NCI-H345 treated with DMSO at 0.1 percent for 48 hours (cell line): ENCODE data around the gene MICAL2.

Experiments used
- DNase-seq: peaks from one replicate; lab custom pipeline; 2025; ENCODE audit not compliant: unreplicated experiment; lab: John Stamatoyannopoulos, UW

The MICAL2 gene

DNA sequence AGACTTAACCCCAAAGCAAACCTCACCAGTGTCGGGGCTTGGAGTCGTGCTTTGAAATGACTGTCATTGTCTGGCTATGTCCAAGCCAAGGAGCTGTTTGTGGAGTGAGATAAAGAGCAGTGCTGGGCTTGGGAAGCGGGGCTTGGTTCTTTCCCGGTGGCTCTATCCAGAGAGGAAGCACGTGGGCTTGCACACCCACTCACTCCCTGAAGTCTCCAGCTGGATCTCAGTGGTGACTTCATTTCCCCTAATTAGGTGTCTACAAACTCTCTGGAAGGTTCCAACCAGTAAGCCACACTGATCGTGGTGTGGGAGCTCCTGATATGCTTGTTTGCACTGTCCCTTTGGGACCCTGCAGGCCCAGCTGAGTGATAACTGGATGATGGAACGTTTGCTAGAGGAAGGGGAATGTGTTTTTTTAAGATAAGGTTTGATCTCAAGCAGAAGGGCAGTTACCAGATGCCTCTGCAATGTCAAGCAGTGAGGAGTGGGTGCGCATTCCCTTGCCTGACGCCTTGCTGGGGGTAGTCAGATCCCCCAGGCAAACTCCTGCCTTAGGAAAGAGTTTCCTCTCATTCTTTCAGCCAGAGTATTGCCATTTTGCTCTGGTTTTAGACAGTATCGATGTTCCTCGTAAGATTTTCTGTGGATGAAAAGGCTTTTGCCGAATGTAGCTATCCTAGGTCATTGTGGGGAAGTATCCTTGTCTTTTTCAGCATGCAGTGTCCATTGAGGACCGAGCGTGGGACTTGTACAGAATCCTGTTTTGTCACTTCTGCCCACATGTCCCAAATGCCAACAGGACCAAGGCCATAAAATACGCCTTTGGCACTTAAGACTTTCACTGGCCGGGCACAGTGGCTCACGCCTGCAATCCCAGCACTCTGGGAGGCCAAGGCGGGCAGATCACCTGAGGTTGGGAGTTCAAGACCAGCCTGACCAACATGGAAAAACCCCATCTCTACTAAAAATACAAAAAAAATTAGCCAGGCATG lies 90.9 kb downstream of the MICAL2 start:
- no peak for DNase-seq

DNA sequence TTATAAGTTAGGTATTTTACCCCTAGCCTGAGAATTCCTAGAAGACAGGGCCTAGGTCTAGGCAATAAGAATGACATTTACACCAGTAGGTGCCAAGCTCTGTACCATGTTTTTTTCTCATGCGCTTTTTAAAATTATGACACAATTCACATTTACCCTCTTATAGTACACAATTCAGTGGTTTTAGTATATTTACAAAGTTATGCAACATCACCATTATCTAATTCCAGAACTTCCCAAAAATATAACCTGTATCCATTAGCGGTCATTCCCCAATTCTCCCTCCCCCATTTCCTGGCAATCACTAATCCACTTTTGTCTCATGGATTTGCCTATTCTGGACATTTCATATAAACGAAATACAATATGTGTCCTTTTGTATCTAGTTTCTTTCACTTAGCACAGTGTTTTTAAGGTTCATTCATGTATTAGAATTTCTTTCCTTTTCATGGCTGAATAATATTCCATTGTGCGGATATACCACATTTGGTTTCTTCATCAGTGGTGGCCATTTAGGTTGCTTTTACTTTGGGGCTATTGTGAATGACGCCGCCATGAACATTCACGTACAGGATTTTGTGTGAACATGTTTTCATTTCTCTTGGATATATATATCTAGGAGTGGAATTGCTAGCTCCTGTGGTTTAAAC lies 92.4 kb downstream of the MICAL2 start:
- no peak for DNase-seq

DNA sequence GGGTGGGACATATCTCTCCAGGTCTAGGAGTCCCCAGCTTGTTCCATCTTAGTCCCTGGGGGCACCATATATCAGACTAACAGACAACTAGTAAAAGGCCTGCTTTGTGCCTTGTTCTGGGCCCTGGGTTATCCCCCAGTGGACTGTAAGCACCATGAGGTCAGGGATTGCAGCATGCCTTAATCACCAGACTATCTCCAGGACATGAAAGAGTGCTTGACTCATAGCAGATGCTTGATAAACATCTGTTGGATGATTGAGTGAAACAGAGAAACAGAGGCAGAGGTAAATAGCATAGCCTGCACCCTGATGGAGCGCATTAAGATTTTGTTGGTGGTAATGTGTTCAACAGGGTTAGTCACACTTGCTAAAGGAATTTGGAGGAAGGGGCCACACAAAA lies 94.1 kb downstream of the MICAL2 start:
- no peak for DNase-seq

DNA sequence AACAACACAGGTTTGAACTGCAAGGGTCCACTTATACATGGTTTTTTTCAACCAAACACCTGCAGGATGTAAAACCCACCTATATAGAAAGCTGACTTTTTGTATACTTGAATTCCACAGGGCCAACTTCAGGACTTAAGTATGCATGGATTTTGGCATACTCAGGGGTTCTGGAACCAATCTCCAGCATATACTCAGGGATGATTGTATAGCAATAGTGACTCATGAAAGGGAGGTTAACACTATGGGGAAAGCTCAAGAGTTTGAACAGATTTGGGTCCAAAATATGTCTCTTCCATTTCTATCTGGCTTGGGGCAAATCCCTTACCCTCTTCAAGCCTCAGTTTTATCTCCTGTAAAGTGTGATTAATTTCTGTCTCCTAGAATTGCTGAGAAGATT lies 94.9 kb downstream of the MICAL2 start:
- no peak for DNase-seq

DNA sequence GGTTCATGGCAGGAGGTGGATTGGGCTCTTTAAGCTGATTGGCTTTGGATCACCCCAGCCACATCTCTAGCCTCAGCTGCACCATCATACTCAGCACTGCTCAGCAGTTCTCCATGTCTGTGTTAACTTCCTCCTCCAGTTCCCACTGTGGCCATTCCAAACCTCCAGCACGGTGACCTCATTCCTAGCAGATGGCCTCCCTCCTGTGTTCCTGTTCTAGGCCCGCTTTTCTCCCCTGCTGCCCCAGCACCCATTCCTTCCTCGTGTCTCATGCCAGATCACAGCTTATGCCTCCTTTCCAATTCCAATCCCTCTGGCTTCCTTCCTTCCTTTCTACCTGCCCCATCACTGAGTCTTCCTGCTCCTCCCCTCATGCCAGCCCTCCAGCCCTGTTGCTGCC lies 96.1 kb downstream of the MICAL2 start:
- DNase-seq, result no peak

DNA sequence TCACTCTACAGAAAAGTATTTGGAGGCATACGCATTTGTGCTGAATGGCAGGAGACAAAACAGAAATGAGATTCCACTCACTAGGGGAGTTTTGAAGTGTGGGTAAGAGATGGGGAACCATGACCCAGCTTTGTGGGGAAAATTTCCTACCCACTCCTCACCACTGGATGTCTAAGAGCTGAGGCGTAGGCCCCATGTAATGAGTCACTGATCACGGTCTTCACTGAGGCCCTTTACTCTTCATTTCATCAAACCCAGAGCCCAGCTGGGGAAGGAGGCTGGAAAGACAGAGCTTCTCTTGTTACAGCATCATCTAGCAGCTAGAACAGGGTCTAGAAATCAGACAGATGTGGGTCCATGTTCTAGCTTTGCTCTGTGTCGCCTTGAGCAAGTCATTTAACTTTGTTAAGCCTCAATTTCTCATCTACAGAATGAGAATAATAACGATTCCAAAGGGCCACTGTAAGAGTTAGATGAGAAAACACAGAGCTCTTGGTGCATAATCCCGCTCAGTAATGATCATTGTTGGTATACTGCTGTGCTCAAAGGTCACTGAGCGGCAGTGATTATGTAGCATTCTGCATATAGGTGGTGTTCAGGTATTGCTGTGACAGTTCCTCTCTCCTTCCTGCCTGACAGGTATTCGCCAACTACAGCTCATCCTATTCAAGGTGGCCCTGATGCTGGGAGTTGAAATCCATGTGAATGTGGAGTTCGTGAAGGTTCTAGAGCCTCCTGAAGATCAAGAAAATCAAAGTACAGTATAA lies 97.2 kb downstream of the MICAL2 start:
- no peak for DNase-seq

DNA sequence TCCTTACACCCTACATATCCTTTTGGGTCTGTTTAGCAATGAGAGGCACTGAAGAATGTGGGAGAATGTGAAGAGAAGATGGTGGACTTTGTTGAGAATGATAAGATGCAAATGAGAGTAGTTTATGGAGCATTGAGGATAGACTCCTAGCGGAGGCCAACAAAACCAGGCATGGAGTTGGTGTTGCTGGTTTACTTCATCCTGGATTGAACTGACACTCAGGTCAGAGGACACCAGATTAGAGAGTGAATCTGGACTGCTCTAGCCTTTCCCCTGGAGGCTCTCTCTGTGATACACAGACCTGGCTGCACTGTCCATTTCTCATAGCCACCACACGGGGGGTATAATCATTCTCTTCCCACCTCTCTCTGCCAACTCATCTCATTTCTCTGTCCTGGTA lies 98.7 kb downstream of the MICAL2 start:
- DNase-seq, result no peak

DNA sequence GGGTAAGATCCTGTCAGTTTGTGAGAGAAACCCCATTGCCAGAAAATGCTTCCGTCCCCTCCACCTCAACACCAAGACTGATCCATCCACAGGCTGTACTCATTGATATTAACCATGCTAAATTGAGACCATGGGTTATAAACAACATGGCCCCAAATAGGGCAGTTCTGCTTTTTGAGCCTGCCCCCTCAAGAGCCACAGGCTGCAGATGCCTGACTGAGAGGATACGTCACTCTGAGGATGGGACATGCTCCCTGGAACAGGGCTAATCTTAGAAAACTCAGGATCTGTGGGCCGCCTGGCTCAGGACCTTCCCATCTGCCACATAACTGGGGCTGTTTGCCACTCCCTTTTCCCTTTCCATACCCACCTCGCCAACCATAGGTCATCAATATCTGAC lies 99.8 kb downstream of the MICAL2 start:
- no peak for DNase-seq

DNA sequence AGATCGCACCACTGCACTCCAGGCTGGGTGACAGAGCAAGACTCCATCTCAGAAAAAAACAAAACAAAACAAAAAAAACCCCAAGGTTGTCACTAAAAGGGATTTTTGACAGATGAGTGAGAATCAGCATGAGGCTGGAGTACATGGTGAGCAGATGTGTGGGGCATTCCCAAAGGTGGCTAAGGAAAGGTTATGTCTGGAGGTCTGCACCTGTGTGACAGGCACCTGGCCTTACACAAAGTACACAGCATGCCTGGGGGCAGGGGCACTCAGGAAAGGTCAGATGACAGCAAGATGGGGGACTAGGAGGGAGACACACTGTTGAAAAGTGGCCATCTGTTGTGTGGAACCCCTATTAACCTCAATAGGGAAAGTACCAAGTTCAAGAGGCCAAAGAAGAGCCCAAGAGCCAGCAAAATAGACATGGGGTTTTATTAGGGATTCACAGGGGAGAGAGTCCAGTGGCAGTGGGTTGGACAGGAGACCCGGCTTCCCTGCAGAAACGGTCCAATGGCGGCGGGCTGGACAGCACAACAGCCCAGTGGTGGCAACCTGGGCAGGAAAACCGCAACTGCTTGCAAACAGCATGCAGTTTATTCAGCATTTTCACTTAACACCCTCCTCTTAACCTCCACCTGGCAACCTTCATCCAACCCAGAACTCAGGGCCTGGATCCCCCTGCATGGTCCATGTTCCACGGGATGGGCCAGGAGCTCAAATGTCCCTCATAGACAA lies 101.1 kb downstream of the MICAL2 start:
- DNase-seq, result no peak

DNA sequence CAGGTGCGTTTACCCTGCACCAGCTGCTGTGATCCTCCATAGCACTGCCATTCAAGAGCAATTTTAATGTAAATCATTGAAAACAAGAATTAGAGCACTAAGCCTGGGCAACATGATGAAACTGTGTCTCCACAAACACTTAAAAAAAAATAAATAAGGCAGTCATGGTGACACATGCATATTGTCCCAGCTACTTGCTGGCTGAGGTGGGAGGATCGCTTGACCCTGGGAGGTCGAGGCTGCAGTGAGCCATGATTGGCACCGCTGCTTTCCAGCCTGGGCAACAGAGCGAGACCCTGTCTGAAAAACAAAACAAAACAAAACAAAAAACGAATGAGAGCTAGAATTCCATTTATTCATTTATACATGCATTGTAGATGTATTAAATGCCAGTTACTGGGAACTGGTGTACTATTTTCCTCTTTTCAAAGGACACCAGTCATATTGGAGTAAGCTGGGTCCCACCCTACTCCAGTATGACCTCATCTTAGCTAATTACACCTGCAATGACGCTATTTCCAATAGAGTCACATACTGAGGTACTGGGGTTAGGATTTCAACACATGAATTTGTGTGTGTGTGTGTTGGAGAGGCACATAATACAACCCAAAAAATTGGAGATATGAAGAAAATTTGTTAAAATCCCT lies 101.9 kb downstream of the MICAL2 start:
- DNase-seq, result peak; percentile 79

DNA sequence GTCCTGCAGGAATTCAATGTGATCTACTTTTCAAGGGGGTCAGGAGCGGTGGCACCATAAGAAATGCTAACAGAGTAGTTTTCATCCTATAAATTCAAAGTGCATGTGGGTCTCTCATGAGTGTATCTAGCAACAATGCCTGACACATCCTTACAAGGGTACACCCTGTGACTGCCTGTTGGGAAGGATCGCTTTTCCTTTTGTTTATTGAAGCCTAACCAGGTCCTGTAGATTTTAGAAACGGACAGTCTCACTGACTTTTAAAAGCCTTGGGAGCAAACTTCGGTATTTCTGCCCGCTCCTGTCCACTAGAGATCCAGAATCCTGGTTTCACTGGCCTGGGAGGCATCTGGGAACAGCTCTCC lies 102.4 kb downstream of the MICAL2 start:
- no peak for DNase-seq

DNA sequence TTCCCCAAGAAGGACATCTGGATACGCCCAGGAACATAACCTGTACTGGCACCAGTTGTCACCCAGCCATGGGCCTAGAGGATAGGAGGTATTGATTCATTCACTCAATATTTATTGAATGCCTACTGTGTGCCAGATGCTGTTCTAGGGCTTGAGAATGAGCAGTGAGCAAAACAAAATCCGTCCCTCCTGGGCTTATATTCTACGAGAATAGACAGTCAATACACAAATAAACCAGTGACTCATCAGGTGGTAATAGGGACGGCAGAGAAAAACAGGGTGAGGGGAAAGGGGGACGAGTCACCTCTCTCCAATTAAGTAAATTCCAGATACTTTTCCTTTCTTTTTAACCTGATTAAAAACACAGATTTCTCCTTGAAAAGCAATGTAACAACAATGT lies 103.5 kb downstream of the MICAL2 start:
- no peak for DNase-seq

DNA sequence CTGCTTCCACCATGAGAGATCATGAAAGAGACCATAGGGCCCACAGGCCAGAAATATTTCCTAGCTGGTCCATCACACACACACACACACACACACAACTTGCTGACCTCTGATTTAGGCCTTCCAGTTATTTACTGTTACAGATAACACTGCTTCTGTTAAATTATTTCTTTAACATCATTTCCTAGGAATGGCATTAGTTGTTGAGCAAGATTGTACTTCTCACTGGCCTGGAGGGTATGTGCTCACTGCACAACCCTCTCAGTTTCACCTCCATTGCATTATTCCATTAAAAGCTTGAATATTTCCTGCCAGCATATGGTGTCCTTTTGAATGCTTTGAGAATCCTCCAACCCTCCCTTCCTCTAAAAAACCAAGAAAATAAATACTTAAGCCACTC lies 104.4 kb downstream of the MICAL2 start:
- DNase-seq, result no peak

DNA sequence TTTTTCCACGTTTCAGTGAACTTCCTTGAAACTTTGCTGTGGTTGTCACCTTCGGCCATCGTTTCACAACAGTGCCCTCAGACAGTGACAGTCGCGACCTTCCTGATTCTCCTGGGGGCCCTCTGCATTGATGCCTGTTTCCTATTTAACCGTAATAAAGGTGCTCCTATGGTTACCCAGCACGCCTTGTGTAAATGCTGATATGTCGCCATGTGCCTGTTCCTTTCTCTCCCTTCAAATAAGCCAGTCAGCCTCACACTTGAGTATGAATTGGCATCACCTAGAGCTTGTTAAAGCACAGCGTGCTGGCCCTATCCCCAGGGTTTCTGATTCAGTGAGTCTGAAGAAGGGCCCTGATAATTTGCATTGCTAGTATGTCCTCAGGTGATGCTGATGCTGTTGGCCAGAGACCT lies 104.8 kb downstream of the MICAL2 start:
- peak; percentile 95 for DNase-seq

DNA sequence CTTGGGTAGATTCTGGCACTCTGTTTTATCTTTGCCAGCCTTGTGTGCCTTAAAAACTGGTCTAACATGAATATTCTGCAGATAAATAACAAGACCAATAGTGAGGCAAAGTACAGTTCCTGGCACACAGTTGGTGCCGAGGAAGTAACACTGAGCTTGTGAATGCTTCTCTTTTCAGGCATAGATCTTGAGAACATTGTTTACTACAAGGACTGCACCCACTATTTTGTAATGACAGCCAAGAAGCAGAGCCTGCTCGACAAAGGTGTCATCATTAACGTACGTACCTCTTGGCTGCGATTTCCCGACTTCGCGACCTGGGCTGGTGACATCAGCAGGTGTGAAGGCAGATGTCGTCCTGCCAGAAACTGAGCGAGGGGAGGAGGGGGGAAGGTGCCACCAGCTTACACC lies 105.7 kb downstream of the MICAL2 start:
- DNase-seq, result no peak

DNA sequence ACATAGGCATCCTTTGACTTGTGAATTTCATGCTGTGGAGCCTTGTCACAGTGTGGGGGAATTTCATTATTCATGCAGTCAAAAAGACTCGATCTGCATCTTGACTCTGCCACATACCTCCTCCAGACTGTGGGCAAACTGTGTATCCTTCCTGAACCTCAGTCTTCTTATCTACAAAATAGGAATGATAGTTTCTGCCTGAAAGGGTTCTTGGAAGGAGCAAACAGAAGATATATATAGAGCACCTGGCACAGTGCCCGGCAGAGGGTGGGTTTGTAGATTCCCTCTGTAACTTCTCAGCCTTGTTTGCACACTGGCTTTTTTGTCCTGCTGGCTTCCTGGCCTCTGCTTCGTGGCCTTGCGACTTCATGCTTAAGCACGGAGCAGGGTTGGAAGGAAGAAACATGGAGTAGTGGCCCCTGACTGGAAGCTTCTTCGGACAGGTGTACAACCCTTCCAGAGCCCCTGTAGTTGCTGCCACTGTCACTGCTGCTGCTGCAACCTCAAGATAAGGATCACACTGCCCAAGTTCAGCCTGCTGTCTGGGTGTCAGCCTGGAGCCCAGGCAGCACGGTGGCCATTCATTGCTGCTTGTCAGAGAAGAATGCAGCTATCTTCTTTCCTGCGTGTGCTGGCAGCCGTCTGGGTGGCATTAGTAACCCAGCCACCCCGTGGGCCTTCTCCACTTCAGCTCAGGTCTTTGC lies 106.4 kb downstream of the MICAL2 start:
- peak; percentile 6 for DNase-seq

DNA sequence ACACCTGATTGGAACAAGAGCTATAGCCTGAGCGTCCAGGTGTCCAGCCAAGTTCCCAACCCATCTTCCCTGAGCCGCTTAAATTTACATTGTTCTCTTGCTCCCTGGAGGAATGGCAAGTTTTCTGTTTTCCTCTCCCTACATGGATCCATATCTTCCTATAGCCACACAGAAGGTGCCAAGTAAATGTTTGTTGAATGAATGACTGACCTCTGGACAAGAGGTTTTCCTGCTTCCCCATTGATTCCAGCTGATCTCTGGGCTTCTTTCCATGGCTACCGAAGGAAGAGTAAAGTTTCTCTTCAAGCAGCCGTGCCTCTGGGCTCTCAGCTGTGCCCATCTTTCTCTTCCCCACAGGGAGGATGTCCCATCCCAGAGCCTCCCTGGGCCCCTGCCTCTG lies 107.5 kb downstream of the MICAL2 start:
- no peak for DNase-seq

DNA sequence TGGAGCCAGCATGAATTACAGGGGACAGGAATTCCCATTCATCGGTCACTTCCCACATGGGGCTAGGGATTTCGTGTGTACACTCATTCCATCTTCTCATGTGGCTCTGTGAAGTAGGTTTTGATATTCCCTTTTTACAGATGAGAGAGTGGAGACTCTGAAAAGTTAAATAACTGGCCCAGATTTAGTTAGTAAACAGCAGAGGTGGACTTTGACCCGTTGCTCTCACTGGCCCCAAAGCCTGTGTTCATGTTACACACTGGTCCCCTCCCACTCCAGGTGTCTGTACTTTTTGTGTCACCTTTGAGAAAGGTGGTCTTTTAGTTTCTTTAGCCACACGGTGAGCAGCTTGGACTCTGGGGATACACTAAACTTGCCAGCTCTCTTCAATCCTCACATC lies 108.5 kb downstream of the MICAL2 start:
- DNase-seq, result no peak

DNA sequence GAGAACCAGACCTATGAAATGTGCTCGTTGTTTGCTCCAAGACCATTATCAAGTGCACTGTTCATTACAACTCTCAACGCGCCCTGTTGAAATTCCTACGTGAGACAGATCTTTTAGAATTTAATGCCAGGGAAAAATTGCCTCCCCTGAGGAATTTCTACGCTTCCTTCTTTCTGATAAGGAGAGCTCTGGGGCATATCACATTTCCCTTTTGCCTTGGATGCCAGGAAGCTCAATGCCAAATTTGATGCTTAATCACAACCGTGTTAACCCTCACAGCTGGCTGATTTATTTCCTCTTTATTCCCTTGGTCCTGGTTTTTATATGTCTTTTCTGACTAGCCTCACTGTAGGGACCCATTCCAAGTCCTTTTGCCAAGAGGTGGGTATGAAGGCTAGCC lies 109.4 kb downstream of the MICAL2 start:
- DNase-seq, result no peak

DNA sequence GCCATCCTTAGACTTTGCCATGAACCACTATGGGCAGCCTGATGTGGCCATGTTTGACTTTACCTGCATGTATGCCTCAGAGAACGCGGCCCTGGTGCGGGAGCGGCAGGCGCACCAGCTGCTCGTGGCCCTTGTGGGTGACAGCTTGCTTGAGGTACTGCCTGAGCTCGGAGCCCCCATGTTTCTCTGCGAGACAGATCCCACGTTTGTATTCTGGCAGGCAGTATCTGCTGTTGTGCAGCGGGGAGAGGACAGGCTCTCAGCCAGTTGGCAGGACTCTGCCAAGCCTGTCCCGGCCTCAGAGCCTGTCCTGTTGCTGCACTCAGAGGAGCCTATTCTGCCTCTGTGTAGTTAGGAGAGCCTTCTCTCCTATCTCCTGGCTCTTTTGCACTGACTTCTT lies 109.9 kb downstream of the MICAL2 start:
- DNase-seq, result no peak
